K562 (cell line): ENCODE measurements around the gene CMIP. TPM values are rescaled to one million over a fixed set of nuclear protein-coding genes. Genes with fewer than 3 reads are reported as not detected.

Source experiments
- ATF1 ChIP-seq, 2 experiments: fragments of 450-650 bp in 1 of 2; IDR thresholded peaks; 2 replicates each; pipeline ENCODE4 v1.6.1; 2016; ENCODE audit warnings: missing compliant biosample characterization in 1 of 2, missing genetic modification characterization in 1 of 2
- BRF1 ChIP-seq: IDR thresholded peaks from 3 replicates; pipeline ENCODE4 v1.6.1; 2011; ENCODE audit warnings: borderline replicate concordance, mild to moderate bottlenecking; ENCODE audit not compliant: insufficient read length; ENCODE audit errors: extremely low read depth
- CBX3 ChIP-seq, 2 experiments: IDR thresholded peaks; 1 replicate in 1 of 2; 2 replicates in 1 of 2; pipeline ENCODE4 v1.6.1; 2012; ENCODE audit warnings: inconsistent platforms in 2 of 2, low read length in 2 of 2, borderline replicate concordance in 1 of 2, control low read depth in 1 of 2
- CTCFL ChIP-seq: IDR thresholded peaks from 2 replicates; pipeline ENCODE4 v1.6.1; 2011; ENCODE audit warnings: borderline replicate concordance, low read depth, mild to moderate bottlenecking, moderate library complexity, low read length; ENCODE audit not compliant: insufficient read depth, poor library complexity, severe bottlenecking
- DACH1 ChIP-seq: fragments of 450-650 bp; IDR thresholded peaks from 2 replicates; pipeline ENCODE4 v1.6.1; 2018; ENCODE audit not compliant: partially characterized antibody
- FOSL1 ChIP-seq: fragments of 200-800 bp; sonication (Bioruptor generic); conservative IDR thresholded peaks from 2 replicates; pipeline ENCODE4 v1.6.1; 2016; ENCODE audit warnings: missing genetic modification characterization, missing compliant biosample characterization
- GABPA ChIP-seq: fragments of 200-800 bp; sonication (Bioruptor generic); conservative IDR thresholded peaks from 2 replicates; pipeline ENCODE4 v1.6.1; 2016; ENCODE audit warnings: low read depth, missing genetic modification characterization, missing compliant biosample characterization
- GABPB1 ChIP-seq: sonication (generic); formaldehyde crosslinking; IDR thresholded peaks from 2 replicates; pipeline ENCODE4 v1.8.0; 2022; ENCODE audit warnings: mild to moderate bottlenecking, missing genetic modification reagents
- HDAC2 ChIP-seq: fragments of 450-650 bp; IDR thresholded peaks from 2 replicates; pipeline ENCODE4 v1.6.1; 2016; ENCODE audit warnings: mild to moderate bottlenecking
- MNT ChIP-seq, 2 experiments: fragments of 450-650 bp; conservative IDR thresholded peaks; 2 replicates each; pipeline ENCODE4 v1.6.1; 2017; ENCODE audit warnings: mild to moderate bottlenecking in 2 of 2, moderate library complexity in 2 of 2
- NFIC ChIP-seq: fragments of 450-650 bp; IDR thresholded peaks from 2 replicates; pipeline ENCODE4 v1.6.1; 2017; ENCODE audit warnings: mild to moderate bottlenecking, inconsistent platforms
- NFXL1 ChIP-seq: fragments of 450-650 bp; formaldehyde crosslinking; IDR thresholded peaks from 2 replicates; pipeline ENCODE4 v1.4.0; 2021; ENCODE audit warnings: mild to moderate bottlenecking
- PTBP1 ChIP-seq: fragments of 200-400 bp; formaldehyde crosslinking; IDR thresholded peaks from 2 replicates; pipeline ENCODE4 v1.6.1; 2017; ENCODE audit warnings: low read depth, low read length
- TCF15 ChIP-seq: fragments of 250-450 bp; sonication (Bioruptor Pico); IDR thresholded peaks from 2 replicates; pipeline ENCODE4 v1.8.0; 2022; ENCODE audit warnings: moderate library complexity, mild to moderate bottlenecking, inconsistent platforms
- ZNF280A ChIP-seq: fragments of 450-650 bp; IDR thresholded peaks from 2 replicates; pipeline ENCODE4 v1.6.1; 2018; ENCODE audit warnings: mild to moderate bottlenecking, low read depth; ENCODE audit not compliant: partially characterized antibody
- ZNF431 ChIP-seq: sonication (generic); formaldehyde crosslinking; IDR thresholded peaks from 2 replicates; pipeline ENCODE4 v1.8.0; 2022; ENCODE audit warnings: mild to moderate bottlenecking, missing genetic modification reagents
- ZNF740 ChIP-seq, 3 experiments: fragments of 200-800 bp in 1 of 3; sonication (Bioruptor generic) in 1 of 3; sonication (generic) in 1 of 3; formaldehyde crosslinking in 1 of 3; IDR thresholded peaks; 2 replicates each; pipeline versions ENCODE4 v1.6.1 to v1.8.0; 2016 to 2022; ENCODE audit warnings: mild to moderate bottlenecking in 2 of 3, missing compliant biosample characterization in 2 of 3, missing genetic modification characterization in 2 of 3, missing genetic modification reagents in 1 of 3
- polyA plus RNA-seq, 8 experiments: library from polyadenylated mRNA; depleted of rRNA in 4 of 8; stranded (reverse) in 5 of 8; unstranded in 3 of 8; fragments of >200 nt; fragmentation: Nextera tagmentation in 2 of 8; fragmentation: Illumina TruSeq in 1 of 8; extraction: Ambion mirVana in 2 of 8; extraction: Trizol in 1 of 8; gene quantifications; 2 replicates each; pipeline versions ENCODE4 v1.2.1 to v1.2.3, GENCODE V29; 2011 to 2014; ENCODE audit warnings: inconsistent platforms in 1 of 8, missing spikeins in 1 of 8
- total RNA-seq, 7 experiments: library from RNA; depleted of rRNA in 6 of 7; stranded (reverse); fragments of >200 nt in 6 of 7; fragmentation: Illumina TruSeq in 2 of 7; extraction: Trizol in 2 of 7; gene quantifications; 2 replicates each; pipeline versions ENCODE4 v1.2.1 to v1.2.3, GENCODE V29; 2011 to 2021; ENCODE audit warnings: low replicate concordance in 1 of 7

CMIP gene
- total and polyA plus RNA-seq, 9 of the 15 experiments (the other 6 are each of a cell fraction or from before 2014, with no cell fraction given) = 0.94 to 82.5 (median 10.3) TPM

- TF ChIP-seq TCF15 (no peak), ZNF431 (CRISPR knock-in tag) (peak; percentile 67; the same call in 1 of the 2 replicates), PTBP1 (0 out of 2 replicates have a peak, but pooled peaks have one; percentile 43), FOSL1 (tag) (no peak; the same call in 1 of the 2 replicates), HDAC2 (peak; percentile 67; the same call in 1 of the 2 replicates), DACH1 (peak; percentile 28), MNT (conservative IDR thresholded peaks at IDR 0.05) (peak; percentile 41 to 42; a peak in 1 of 4 replicates), ATF1 (CRISPR knock-in tag; IDR thresholded peaks at IDR 0.05) (no peak), ATF1 (tag; IDR thresholded peaks at IDR 0.05) (0 out of 2 replicates have a peak, but pooled peaks have one; percentile 11), GABPA (no peak; the same call in 1 of the 2 replicates), ZNF740 (CRISPR knock-in tag; IDR thresholded peaks at IDR 0.05) (0 out of 2 replicates have a peak, but pooled peaks have one; percentile 1), ZNF740 (tag; IDR thresholded peaks at IDR 0.05) (no peak), GABPB1 (CRISPR knock-in tag) (peak; percentile 53; the same call in 1 of the 2 replicates), CBX3 (IDR thresholded peaks at IDR 0.05; ENCODE audit: borderline replicate concordance in 1 of 2, low read length in 2 of 2) (peak in 1 of 2 experiments; percentile 49; a peak in 1 of 3 replicates), NFIC (0 out of 2 replicates have a peak, but pooled peaks have one; percentile 41), CTCFL (peak; percentile 31), NFXL1 (CRISPR knock-in tag) (no peak), BRF1 (no peak), ZNF280A (peak; percentile 57)
Measured at GRCh38 chr16:81450783-81451491, 6.3 kb downstream of the CMIP start (continued).
